Umbilical cord (tissue), 2 donors: ENCODE measurements around the gene HHEX. TPM values are rescaled to one million over a fixed set of nuclear protein-coding genes. Genes with fewer than 3 reads are reported as not detected.
"Not testable (repeated sequence)": the region's sequence is repeated elsewhere in the genome, so short reads cannot be mapped to it uniquely, and the experiment has no call there.

Experiments used
- DNase-seq: peaks from one replicate; pipeline ENCODE4 v3.0.0-alpha.2; 2015; ENCODE audit warnings: low spot score
- total RNA-seq: library from RNA; depleted of rRNA; stranded (reverse); fragments of >200 nt; gene quantifications from one replicate; pipeline ENCODE4 v1.2.3, GENCODE V29; 2014; ENCODE audit warnings: low replicate concordance; ENCODE audit not compliant: insufficient read depth

The HHEX gene
- 2.4 TPM for total RNA-seq

DNA sequence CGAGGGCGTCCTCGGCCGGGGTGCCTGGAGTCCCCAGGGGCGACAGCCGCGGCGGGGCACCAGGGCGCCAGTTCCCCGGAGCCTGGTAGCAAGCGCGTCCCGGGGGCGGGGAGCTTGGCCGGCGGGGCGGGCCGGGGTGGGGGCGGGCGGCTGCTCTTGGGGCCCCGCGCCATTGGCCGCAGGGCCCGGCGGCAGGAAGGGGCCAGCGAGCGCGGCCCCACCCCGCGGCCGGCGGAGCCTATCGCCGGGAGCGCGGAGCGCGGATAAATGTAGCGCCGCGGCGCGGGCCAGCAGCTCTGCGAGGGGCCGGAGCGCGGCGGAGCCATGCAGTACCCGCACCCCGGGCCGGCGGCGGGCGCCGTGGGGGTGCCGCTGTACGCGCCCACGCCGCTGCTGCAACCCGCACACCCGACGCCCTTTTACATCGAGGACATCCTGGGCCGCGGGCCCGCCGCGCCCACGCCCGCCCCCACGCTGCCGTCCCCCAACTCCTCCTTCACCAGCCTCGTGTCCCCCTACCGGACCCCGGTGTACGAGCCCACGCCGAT is at the start of gene HHEX:
HHEX (plus strand) TSS at position 293 of the 548 bp plus-strand sequence; CDS start at position 325, 32 bp downstream.
- peak; percentile 36 for DNase-seq

GRCh38 chr10:92640107-92640506 is 49.6 kb upstream of the HHEX start:
- no peak for DNase-seq

DNA sequence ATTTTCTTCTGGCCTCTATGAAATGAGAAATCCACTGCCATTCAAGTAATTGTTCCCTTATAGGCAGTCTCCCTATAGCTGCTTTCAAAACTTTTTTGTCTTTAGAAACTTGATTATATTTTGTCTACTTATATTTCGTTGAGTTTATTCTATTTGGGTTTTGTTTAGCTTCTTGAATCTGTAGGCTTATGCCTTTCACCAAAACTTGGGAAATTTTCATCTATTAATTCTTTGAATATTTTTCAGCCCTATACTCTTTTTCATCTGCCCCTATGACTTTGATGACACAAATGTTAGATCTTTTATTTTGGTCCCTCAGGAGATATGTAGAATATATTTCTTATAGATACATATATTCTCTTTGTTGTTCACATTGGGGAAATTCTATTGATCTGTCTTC is 48.3 kb upstream of the HHEX start:
- no peak for DNase-seq

DNA sequence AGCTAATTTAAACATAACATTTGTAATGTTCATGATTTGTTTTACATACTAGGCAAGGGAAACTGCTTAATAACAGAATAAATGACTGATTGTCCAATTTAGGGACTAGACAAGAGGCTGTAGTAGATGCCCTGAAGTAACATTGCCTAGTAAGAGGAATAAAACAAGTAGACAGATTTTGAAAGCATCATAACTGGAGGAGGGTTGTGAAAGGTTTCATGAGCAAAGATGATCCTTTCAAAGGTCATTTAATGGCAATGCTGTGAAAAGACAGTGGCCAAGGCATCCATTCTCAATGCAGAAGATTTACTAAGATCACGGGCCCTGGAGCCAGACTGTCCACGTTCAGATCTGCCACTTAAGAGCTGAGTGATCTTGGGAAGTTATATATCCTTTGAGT is 44.8 kb upstream of the HHEX start:
- DNase-seq, result no peak

- not testable (repeated sequence) for DNase-seq
These were observed 38.9 kb upstream of the HHEX start for GRCh38 chr10:92650864-92651263.

DNA sequence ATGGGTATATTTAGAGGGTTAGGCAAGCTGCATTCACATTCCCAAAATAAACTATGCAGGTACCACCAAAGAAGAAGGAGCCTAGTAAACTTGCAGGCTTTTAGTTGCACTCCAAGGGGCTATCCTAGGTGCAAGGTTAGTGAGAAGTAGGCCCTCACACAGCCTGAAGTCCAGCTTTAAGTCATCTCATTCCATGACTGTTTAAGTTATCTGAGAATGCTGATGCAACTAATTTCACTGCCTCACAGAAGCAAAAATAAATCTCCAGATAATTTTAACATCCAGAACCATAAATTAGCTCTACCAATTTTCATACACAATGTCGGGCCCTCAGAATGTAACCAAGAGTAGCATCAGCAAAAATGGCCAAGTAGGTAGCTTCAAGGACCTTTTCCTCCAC is 34.3 kb upstream of the HHEX start:
- no peak for DNase-seq

- DNase-seq, result no peak
These were observed 33.3 kb upstream of the HHEX start for GRCh38 chr10:92656266-92656961.

- DNase-seq, result no peak
These were observed 32.7 kb upstream of the HHEX start for GRCh38 chr10:92657024-92657423.

DNA sequence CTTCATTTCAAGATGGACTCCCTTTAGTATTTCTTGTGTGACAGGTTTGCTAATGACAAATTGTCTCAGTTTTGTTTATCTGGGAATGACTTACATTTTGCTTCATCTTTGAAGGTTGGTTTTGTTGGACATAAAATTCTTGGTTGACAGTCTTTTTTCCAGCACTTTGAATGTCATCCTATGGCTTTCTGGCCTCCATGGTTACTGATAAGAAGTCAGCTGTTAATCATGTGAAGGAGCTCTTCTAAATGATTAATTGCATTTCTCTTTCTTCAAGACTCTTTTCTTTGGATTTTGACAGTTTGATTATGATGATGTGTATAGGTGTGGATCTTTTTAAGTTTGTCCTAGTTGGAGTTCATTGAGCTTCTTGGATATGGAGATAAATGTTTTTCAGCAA is 26.9 kb upstream of the HHEX start:
- no peak for DNase-seq

GRCh38 chr10:92664322-92664721 is 25.4 kb upstream of the HHEX start:
- DNase-seq, result no peak

- DNase-seq, result no peak
These were observed 22.7 kb upstream of the HHEX start for GRCh38 chr10:92667078-92667477.

DNA sequence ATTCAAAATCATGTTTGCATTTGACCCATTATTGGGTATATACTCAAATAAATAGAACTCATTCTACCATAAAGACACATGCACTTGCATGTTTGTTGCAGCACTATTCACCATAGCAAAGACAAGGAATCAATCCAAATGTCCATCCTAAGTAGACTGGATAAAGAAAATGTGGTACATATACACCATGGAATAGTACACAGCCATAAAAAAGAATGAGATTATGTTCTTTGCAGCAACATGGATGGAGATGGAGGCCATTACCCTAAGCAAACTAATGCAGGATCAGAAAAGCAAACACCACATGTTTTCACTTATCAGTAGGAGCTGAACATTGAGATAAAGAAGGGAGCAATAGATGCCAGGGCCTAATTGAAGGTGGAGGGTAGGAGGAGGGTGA is 12.0 kb upstream of the HHEX start:
- DNase-seq, result no peak

- DNase-seq, result no peak
These were observed 11.5 kb upstream of the HHEX start for GRCh38 chr10:92678206-92678605.

- DNase-seq, result no peak
These were observed 8.4 kb upstream of the HHEX start for GRCh38 chr10:92681306-92681834.

GRCh38 chr10:92688573-92688926 is 1.2 kb upstream of the HHEX start:
- no peak for DNase-seq

- DNase-seq, result peak; percentile 14
These were observed 660 bp upstream of the HHEX start for GRCh38 chr10:92688927-92689662.

GRCh38 chr10:92690211-92690914 is 608 bp downstream of the HHEX start:
- peak; percentile 29 for DNase-seq

GRCh38 chr10:92690915-92691590 is 1.3 kb downstream of the HHEX start:
- peak; percentile 73 for DNase-seq

- DNase-seq, result peak; percentile 36
These were observed 1.9 kb downstream of the HHEX start for GRCh38 chr10:92691591-92692079.

GRCh38 chr10:92692080-92692671 is 2.4 kb downstream of the HHEX start:
- no peak for DNase-seq
